Measurements from ENCODE around the gene PDYN. TPM values are rescaled to one million over a fixed set of nuclear protein-coding genes. Genes with fewer than 3 reads are reported as not detected.
"Not testable (repeated sequence)": the region's sequence is repeated elsewhere in the genome, so short reads cannot be mapped to it uniquely, and the experiment has no call there.

The PDYN gene
- total RNA-seq, 2 experiments from 2014 or later: not detected

DNA sequence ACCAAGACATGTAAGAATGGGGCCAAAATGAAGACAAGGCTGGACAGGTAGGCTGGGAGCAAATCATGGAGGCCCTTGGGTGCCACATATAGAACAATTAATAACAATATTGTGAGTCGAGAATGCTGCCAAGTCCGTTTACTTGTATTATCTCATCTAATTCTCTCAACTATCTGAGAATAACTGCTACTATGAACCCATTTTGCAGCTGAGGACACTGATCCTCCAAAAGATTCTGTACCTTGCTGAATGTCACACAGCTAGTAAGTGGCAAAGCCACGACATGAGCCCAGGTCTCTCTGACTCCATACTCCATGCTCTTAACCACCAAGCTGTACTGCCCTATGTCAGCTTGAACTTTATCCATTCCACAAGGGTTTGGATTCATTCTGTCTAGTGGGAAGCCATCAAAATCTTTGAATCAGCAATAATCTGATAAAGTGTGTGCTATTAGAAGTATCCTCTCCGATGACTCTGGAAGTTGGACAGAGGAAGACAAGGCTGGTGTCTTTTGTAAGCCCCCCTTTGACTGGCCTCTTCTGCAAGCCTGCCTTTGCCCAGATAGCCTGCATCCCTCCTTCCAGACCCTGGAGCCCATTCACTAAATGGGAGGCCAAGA lies 43.5 kb upstream of the PDYN start:
- intact Hi-C loops (cut with DNase I, micrococcal nuclease): no loop called here
- no peaks in the 10 kb centered on the region for H3K9me3 Mint-ChIP-seq

GRCh38 chr20:2036357-2036756 lies 42.5 kb upstream of the PDYN start:
- POLR2A ChIA-PET; H3K36me3 ChIP-seq (ENCODE audit: insufficient read depth, low read length); H3K4me1 Mint-ChIP-seq (ENCODE audit: low read depth); CTCF ChIA-PET; H3K4me3 Mint-ChIP-seq; H3K4me3 ChIP-seq (ENCODE audit: low read length); H3K36me3 Mint-ChIP-seq (ENCODE audit: low read depth); H3K27ac Mint-ChIP-seq; ATAC-seq (ENCODE audit: poor library complexity); H3K9me3 ChIP-seq (ENCODE audit: control insufficient read depth in 1 of 2, insufficient read depth in 1 of 2, low read length in 2 of 2); intact Hi-C loops (cut with DNase I, micrococcal nuclease); DNase-seq; H3K27ac ChIP-seq (ENCODE audit: low read depth in 1 of 2, low read length in 2 of 2); H3K4me1 ChIP-seq (ENCODE audit: insufficient read depth, low read length); H3K9me3 Mint-ChIP-seq: not testable (repeated sequence)
- peaks cover 16 to 22% of the 10 kb centered on the region in 2 experiments for H3K27me3 ChIP-seq (ENCODE audit: control insufficient read depth in 1 of 2, insufficient read depth in 2 of 2, low read length in 2 of 2)
- H3K27me3 Mint-ChIP-seq: peaks cover 70% of the 10 kb centered on the region

More for the DNA sequence above, 43.5 kb upstream of the PDYN start:
- no peak overlapping the region for H3K27ac ChIP-seq (ENCODE audit: low read depth in 1 of 2, low read length in 2 of 2)
- ChIA-PET POLR2A (no interaction called here), CTCF (no interaction called here)
- Mint-ChIP-seq H3K4me3 (no peak overlapping the region), H3K36me3 (ENCODE audit: low read depth) (no peaks in the 10 kb centered on the region), H3K27me3 (peaks cover 60% of the 10 kb centered on the region), H3K4me1 (ENCODE audit: low read depth) (no peaks in the 10 kb centered on the region), H3K27ac (no peak overlapping the region)
- H3K36me3 ChIP-seq (ENCODE audit: insufficient read depth, low read length): no peaks in the 10 kb centered on the region
- TF ChIP-seq CTCF (IDR thresholded peaks at IDR 0.05): no peak
- DNase-seq: no peak
- H3K4me3 ChIP-seq (ENCODE audit: low read length): no peak overlapping the region
- peaks cover 17 to 23% of the 10 kb centered on the region in 2 experiments for H3K27me3 ChIP-seq (ENCODE audit: control insufficient read depth in 1 of 2, insufficient read depth in 2 of 2, low read length in 2 of 2)
- H3K4me1 ChIP-seq (ENCODE audit: insufficient read depth, low read length): no peaks in the 10 kb centered on the region
- no peak for ATAC-seq (ENCODE audit: poor library complexity)
- H3K9me3 ChIP-seq (ENCODE audit: control insufficient read depth in 1 of 2, insufficient read depth in 1 of 2, low read length in 2 of 2): no peaks in the 10 kb centered on the region

GRCh38 chr20:2032168-2032567 lies 38.3 kb upstream of the PDYN start:
- DNase-seq: no peak
- ATAC-seq (ENCODE audit: poor library complexity): no peak
- H3K36me3 Mint-ChIP-seq (ENCODE audit: low read depth): no peaks in the 10 kb centered on the region
- intact Hi-C loops (cut with DNase I, micrococcal nuclease): no loop called here
- POLR2A ChIA-PET: no interaction called here
- H3K27ac Mint-ChIP-seq: no peak overlapping the region
- peaks cover 72% of the 10 kb centered on the region for H3K27me3 Mint-ChIP-seq
- TF ChIP-seq CTCF (IDR thresholded peaks at IDR 0.05): no peak
- Histone ChIP-seq H3K9me3 (ENCODE audit: control insufficient read depth in 1 of 2, insufficient read depth in 1 of 2, low read length in 2 of 2) (peaks cover 0 to 3% of the 10 kb centered on the region in 2 experiments), H3K27me3 (ENCODE audit: control insufficient read depth in 1 of 2, insufficient read depth in 2 of 2, low read length in 2 of 2) (peaks cover 11 to 13% of the 10 kb centered on the region in 2 experiments), H3K27ac (ENCODE audit: low read depth in 1 of 2, low read length in 2 of 2) (no peak overlapping the region), H3K4me3 (ENCODE audit: low read length) (no peak overlapping the region), H3K36me3 (ENCODE audit: insufficient read depth, low read length) (no peaks in the 10 kb centered on the region), H3K4me1 (ENCODE audit: insufficient read depth, low read length) (no peaks in the 10 kb centered on the region)
- H3K4me3 Mint-ChIP-seq: no peak overlapping the region
- CTCF ChIA-PET: no interaction called here
- H3K9me3 Mint-ChIP-seq: no peaks in the 10 kb centered on the region
- H3K4me1 Mint-ChIP-seq (ENCODE audit: low read depth): no peaks in the 10 kb centered on the region

- Mint-ChIP-seq H3K36me3 (ENCODE audit: low read depth) (no peaks in the 10 kb centered on the region), H3K9me3 (no peaks in the 10 kb centered on the region), H3K27me3 (peaks cover 68% of the 10 kb centered on the region), H3K4me1 (ENCODE audit: low read depth) (no peaks in the 10 kb centered on the region), H3K4me3 (no peak overlapping the region), H3K27ac (no peak overlapping the region)
- H3K27ac ChIP-seq (ENCODE audit: low read depth in 1 of 2, low read length in 2 of 2): no peak overlapping the region
- CTCF ChIA-PET: no interaction called here
- ATAC-seq (ENCODE audit: poor library complexity) (no peak), DNase-seq (no peak)
- POLR2A ChIA-PET: interaction anchor here (0.6 kb wide), 1 partner anchor 195 kb away, joined by 3 read pairs; no protein-coding TSS in a partner anchor
- H3K36me3 ChIP-seq (ENCODE audit: insufficient read depth, low read length): no peaks in the 10 kb centered on the region
- no peak for TF ChIP-seq CTCF (IDR thresholded peaks at IDR 0.05)
- peaks cover 0 to 21% of the 10 kb centered on the region in 2 experiments for H3K9me3 ChIP-seq (ENCODE audit: control insufficient read depth in 1 of 2, insufficient read depth in 1 of 2, low read length in 2 of 2)
- no peak overlapping the region for H3K4me3 ChIP-seq (ENCODE audit: low read length)
- H3K27me3 ChIP-seq (ENCODE audit: control insufficient read depth in 1 of 2, insufficient read depth in 2 of 2, low read length in 2 of 2): peaks cover 0 to 9% of the 10 kb centered on the region in 2 experiments
- no peaks in the 10 kb centered on the region for H3K4me1 ChIP-seq (ENCODE audit: insufficient read depth, low read length)
- intact Hi-C loops (cut with DNase I, micrococcal nuclease): loop anchor here in 1 of 2 experiments (5.0 kb wide), 1 partner anchor 51 kb away; no protein-coding TSS in a partner anchor
Measured at GRCh38 chr20:2026514-2026913, 32.7 kb upstream of the PDYN start.

Measured in CD4-positive, alpha-beta T cell (primary cell).